Liver (tissue), 3 donors: ENCODE measurements around the gene DNM3.

Experiments
- EGR1 ChIP-seq, 2 donors: IDR thresholded peaks; 2 replicates each; pipeline ENCODE4 v1.6.1; 2016 to 2018; ENCODE audit warnings: antibody characterized with exemption in 2 of 2, low read depth in 2 of 2
- FOXA2 ChIP-seq: IDR thresholded peaks from 2 replicates; pipeline ENCODE4 v1.6.1; 2016; ENCODE audit warnings: antibody characterized with exemption
- JUND ChIP-seq, 2 donors: IDR thresholded peaks; 2 replicates each; pipeline ENCODE4 v1.6.1; 2016; ENCODE audit warnings: antibody characterized with exemption in 2 of 2
- NR2F2 ChIP-seq: IDR thresholded peaks from 2 replicates; pipeline ENCODE4 v1.6.1; 2016; ENCODE audit warnings: antibody characterized with exemption
- RXRA ChIP-seq, 2 donors: IDR thresholded peaks; 2 replicates each; pipeline ENCODE4 v1.6.1; 2017 to 2018; ENCODE audit warnings: antibody characterized with exemption in 2 of 2, mild to moderate bottlenecking in 1 of 2
- SP1 ChIP-seq: IDR thresholded peaks from 2 replicates; pipeline ENCODE4 v1.6.1; 2018; ENCODE audit warnings: antibody characterized with exemption, mild to moderate bottlenecking
- TAF1 ChIP-seq: conservative IDR thresholded peaks from 2 replicates; pipeline ENCODE4 v1.6.1; 2016; ENCODE audit warnings: antibody characterized with exemption, mild to moderate bottlenecking
- YY1 ChIP-seq: IDR thresholded peaks from 2 replicates; pipeline ENCODE4 v1.6.1; 2016; ENCODE audit warnings: antibody characterized with exemption, mild to moderate bottlenecking
- TF ChIP-seq, protein P1 (sequence below): fragments of 150-350 bp; IDR thresholded peaks from 2 replicates; pipeline ENCODE4 v1.5.1; 2017; ENCODE audit warnings: improper control_type of control experiment, low read depth, low read length; ENCODE audit not compliant: missing input control
- TF ChIP-seq, protein P2 (sequence below): IDR thresholded peaks from 2 replicates; pipeline ENCODE4 v1.6.1; 2016; ENCODE audit warnings: antibody characterized with exemption
- TF ChIP-seq, protein P3 (sequence below): IDR thresholded peaks from 2 replicates; pipeline ENCODE4 v1.6.1; 2016; ENCODE audit warnings: antibody characterized with exemption, mild to moderate bottlenecking
- TF ChIP-seq, protein P4 (sequence below): IDR thresholded peaks from 2 replicates; pipeline ENCODE4 v1.6.1; 2016; ENCODE audit warnings: antibody characterized with exemption
- TF ChIP-seq, protein P5 (sequence below): IDR thresholded peaks from 2 replicates; pipeline ENCODE4 v1.6.1; 2016; ENCODE audit warnings: antibody characterized with exemption
- donor health status: healthy.
- donor health status: healthy.

DNA sequence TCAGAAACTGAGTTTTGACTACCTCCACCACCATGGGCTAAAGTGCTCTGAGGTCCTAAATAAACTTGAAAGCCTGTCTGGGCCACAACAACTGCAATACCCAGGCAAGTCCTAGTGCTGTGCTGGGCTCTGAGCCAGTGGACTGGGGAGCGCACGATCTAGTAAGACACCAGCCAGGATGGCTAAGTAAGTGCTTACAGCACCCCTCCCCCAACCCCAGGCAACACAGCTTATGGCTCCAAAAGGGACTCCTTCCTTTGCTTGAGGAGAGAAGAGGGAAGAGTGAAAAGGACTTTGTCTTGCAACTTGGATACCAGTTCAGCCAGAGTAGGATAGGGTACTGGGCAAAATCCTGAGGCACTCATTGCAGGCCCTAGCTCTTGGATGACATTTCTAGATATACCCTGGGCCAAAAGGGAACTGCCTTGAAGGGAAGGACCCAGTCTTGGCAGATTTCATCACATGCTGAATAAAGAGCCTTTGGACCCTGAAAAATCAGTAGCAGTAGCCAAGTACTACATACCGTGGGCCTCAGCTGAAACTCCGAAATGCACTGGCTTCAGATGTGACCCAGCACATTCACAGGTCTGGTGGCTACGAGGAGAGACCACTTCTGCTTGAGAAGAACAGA lies 580.8 kb downstream of the DNM3 start:
- TF ChIP-seq, protein P1, sequence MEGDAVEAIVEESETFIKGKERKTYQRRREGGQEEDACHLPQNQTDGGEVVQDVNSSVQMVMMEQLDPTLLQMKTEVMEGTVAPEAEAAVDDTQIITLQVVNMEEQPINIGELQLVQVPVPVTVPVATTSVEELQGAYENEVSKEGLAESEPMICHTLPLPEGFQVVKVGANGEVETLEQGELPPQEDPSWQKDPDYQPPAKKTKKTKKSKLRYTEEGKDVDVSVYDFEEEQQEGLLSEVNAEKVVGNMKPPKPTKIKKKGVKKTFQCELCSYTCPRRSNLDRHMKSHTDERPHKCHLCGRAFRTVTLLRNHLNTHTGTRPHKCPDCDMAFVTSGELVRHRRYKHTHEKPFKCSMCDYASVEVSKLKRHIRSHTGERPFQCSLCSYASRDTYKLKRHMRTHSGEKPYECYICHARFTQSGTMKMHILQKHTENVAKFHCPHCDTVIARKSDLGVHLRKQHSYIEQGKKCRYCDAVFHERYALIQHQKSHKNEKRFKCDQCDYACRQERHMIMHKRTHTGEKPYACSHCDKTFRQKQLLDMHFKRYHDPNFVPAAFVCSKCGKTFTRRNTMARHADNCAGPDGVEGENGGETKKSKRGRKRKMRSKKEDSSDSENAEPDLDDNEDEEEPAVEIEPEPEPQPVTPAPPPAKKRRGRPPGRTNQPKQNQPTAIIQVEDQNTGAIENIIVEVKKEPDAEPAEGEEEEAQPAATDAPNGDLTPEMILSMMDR = no peak
- TF ChIP-seq TAF1 = no peak
- TF ChIP-seq, protein P2, sequence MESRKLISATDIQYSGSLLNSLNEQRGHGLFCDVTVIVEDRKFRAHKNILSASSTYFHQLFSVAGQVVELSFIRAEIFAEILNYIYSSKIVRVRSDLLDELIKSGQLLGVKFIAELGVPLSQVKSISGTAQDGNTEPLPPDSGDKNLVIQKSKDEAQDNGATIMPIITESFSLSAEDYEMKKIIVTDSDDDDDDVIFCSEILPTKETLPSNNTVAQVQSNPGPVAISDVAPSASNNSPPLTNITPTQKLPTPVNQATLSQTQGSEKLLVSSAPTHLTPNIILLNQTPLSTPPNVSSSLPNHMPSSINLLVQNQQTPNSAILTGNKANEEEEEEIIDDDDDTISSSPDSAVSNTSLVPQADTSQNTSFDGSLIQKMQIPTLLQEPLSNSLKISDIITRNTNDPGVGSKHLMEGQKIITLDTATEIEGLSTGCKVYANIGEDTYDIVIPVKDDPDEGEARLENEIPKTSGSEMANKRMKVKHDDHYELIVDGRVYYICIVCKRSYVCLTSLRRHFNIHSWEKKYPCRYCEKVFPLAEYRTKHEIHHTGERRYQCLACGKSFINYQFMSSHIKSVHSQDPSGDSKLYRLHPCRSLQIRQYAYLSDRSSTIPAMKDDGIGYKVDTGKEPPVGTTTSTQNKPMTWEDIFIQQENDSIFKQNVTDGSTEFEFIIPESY = no peak
- TF ChIP-seq JUND (IDR thresholded peaks at IDR 0.05) = no peak
- TF ChIP-seq NR2F2 = no peak
- TF ChIP-seq SP1 = no peak
- no peak for TF ChIP-seq FOXA2
- TF ChIP-seq, protein P3, sequence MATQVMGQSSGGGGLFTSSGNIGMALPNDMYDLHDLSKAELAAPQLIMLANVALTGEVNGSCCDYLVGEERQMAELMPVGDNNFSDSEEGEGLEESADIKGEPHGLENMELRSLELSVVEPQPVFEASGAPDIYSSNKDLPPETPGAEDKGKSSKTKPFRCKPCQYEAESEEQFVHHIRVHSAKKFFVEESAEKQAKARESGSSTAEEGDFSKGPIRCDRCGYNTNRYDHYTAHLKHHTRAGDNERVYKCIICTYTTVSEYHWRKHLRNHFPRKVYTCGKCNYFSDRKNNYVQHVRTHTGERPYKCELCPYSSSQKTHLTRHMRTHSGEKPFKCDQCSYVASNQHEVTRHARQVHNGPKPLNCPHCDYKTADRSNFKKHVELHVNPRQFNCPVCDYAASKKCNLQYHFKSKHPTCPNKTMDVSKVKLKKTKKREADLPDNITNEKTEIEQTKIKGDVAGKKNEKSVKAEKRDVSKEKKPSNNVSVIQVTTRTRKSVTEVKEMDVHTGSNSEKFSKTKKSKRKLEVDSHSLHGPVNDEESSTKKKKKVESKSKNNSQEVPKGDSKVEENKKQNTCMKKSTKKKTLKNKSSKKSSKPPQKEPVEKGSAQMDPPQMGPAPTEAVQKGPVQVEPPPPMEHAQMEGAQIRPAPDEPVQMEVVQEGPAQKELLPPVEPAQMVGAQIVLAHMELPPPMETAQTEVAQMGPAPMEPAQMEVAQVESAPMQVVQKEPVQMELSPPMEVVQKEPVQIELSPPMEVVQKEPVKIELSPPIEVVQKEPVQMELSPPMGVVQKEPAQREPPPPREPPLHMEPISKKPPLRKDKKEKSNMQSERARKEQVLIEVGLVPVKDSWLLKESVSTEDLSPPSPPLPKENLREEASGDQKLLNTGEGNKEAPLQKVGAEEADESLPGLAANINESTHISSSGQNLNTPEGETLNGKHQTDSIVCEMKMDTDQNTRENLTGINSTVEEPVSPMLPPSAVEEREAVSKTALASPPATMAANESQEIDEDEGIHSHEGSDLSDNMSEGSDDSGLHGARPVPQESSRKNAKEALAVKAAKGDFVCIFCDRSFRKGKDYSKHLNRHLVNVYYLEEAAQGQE = no peak
- TF ChIP-seq, protein P4, sequence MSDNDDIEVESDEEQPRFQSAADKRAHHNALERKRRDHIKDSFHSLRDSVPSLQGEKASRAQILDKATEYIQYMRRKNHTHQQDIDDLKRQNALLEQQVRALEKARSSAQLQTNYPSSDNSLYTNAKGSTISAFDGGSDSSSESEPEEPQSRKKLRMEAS = no peak
- TF ChIP-seq, protein P5, sequence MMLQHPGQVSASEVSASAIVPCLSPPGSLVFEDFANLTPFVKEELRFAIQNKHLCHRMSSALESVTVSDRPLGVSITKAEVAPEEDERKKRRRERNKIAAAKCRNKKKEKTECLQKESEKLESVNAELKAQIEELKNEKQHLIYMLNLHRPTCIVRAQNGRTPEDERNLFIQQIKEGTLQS = no peak
- TF ChIP-seq RXRA (IDR thresholded peaks at IDR 0.05) = no peak
- TF ChIP-seq EGR1 (IDR thresholded peaks at IDR 0.05; ENCODE audit: low read depth in 2 of 2) = no peak
- TF ChIP-seq YY1 = no peak
